B cell (primary cell): ENCODE data around the gene FARP1. TPM values are rescaled to one million over a fixed set of nuclear protein-coding genes. Genes with fewer than 3 reads are reported as not detected.
"Not testable (repeated sequence)": the region's sequence is repeated elsewhere in the genome, so short reads cannot be mapped to it uniquely, and the experiment has no call there.

Source experiments
- ATAC-seq: fragments of 200-7000 bp; cut with Tn5 transposase; one replicate; pipeline ENCODE4 v1.10.0; 2021; ENCODE audit warnings: low read depth, mild to moderate bottlenecking, moderate number of reproducible peaks, moderate library complexity
- CTCF ChIA-PET: fragments of 350-600 bp; sonication (Branson Sonifier 250); formaldehyde crosslinking; loops from one replicate; lab custom pipeline; 2021; ENCODE audit warnings: antibody characterized with exemption, inconsistent platforms; lab: Charles Lee
- POLR2A ChIA-PET: fragments of 350-600 bp; sonication (Branson Sonifier 250); formaldehyde crosslinking; loops from one replicate; lab custom pipeline; 2021; ENCODE audit warnings: antibody characterized with exemption; lab: Charles Lee
- DNase-seq: peaks from one replicate; pipeline ENCODE4 v3.0.0; 2013
- H2AFZ ChIP-seq: 2 replicates; pipeline ENCODE4 v1.6.1; 2012; ENCODE audit warnings: mild to moderate bottlenecking, low read depth, low read length; ENCODE audit not compliant: insufficient read depth, poor library complexity, severe bottlenecking
- H3K27ac ChIP-seq, 2 donors: 1 replicate in 1 of 2; 2 replicates in 1 of 2; pipeline ENCODE4 v1.5.1; 2012 to 2013; ENCODE audit warnings: low read length in 2 of 2, mild to moderate bottlenecking in 2 of 2, moderate library complexity in 1 of 2
- H3K27me3 ChIP-seq, 4 experiments: fragments of 200-600 bp in 1 of 4; sonication (generic) in 1 of 4; replicated peaks in 1 of 4; 1 replicate in 2 of 4; 2 replicates in 2 of 4; pipeline versions ENCODE4 v1.6.1 to v1.7.0; 2013 to 2016; ENCODE audit warnings: low read length in 3 of 4, mild to moderate bottlenecking in 2 of 4, mixed read lengths in 1 of 4, moderate library complexity in 1 of 4; ENCODE audit not compliant: insufficient read depth in 4 of 4, control insufficient read depth in 3 of 4; ENCODE audit errors: control extremely low read depth in 1 of 4
- H3K36me3 ChIP-seq, 2 experiments: replicated peaks in 1 of 2; 1 replicate in 1 of 2; 2 replicates in 1 of 2; pipeline versions ENCODE4 v1.6.1 to v1.7.1; 2013; ENCODE audit warnings: low read length in 1 of 2; ENCODE audit not compliant: insufficient read depth in 2 of 2, control insufficient read depth in 1 of 2; ENCODE audit errors: control extremely low read depth in 1 of 2, extremely low read depth in 1 of 2
- H3K4me1 ChIP-seq, 2 donors: fragments of 200-600 bp in 1 of 2; sonication (generic) in 1 of 2; 1 replicate in 1 of 2; 2 replicates in 1 of 2; pipeline versions ENCODE4 v1.5.1 to v1.6.1; 2013 to 2017; ENCODE audit warnings: low read length in 2 of 2; ENCODE audit not compliant: control insufficient read depth in 2 of 2, insufficient read depth in 2 of 2
- H3K4me2 ChIP-seq: replicated peaks from 2 replicates; pipeline ENCODE3; 2012; ENCODE audit warnings: mild to moderate bottlenecking, low read depth, low read length; ENCODE audit not compliant: poor library complexity, severe bottlenecking
- H3K4me3 ChIP-seq, 5 experiments: fragments of 200-600 bp in 1 of 5; sonication (generic) in 1 of 5; 1 replicate in 3 of 5; 2 replicates in 2 of 5; pipeline versions ENCODE4 v1.5.1 to v1.7.0; 2011 to 2016; ENCODE audit warnings: low read length in 4 of 5, mild to moderate bottlenecking in 4 of 5, low read depth in 2 of 5, control low read depth in 1 of 5, moderate library complexity in 1 of 5; ENCODE audit not compliant: insufficient read depth in 1 of 5; ENCODE audit errors: control extremely low read depth in 1 of 5, extremely low read depth in 1 of 5
- H3K79me2 ChIP-seq: fragments of 200-600 bp; sonication (generic); one replicate; pipeline ENCODE4 v1.6.0; 2016; ENCODE audit warnings: low read length; ENCODE audit not compliant: control insufficient read depth, insufficient read depth
- H3K9ac ChIP-seq: fragments of 200-600 bp; sonication (generic); 2 replicates; pipeline ENCODE4 v1.6.1; 2017; ENCODE audit warnings: mild to moderate bottlenecking, low read length, moderate library complexity
- H3K9me3 ChIP-seq, 3 donors: one replicate each; pipeline versions ENCODE4 v1.6.1 to v1.7.1; 2013; ENCODE audit warnings: low read length in 2 of 3; ENCODE audit not compliant: control insufficient read depth in 2 of 3, insufficient read depth in 1 of 3; ENCODE audit errors: control extremely low read depth in 1 of 3
- H4K20me1 ChIP-seq: 2 replicates; pipeline ENCODE4 v1.6.0; 2012; ENCODE audit warnings: mild to moderate bottlenecking, low read length; ENCODE audit not compliant: insufficient read depth, control insufficient read depth, poor library complexity, severe bottlenecking
- H3K27ac Mint-ChIP-seq: one replicate; pipeline ENCODE4 v1.8.0; 2021; ENCODE audit warnings: mixed read lengths
- H3K27me3 Mint-ChIP-seq: one replicate; pipeline ENCODE4 v1.8.0; 2021; ENCODE audit warnings: mixed read lengths
- H3K4me1 Mint-ChIP-seq: one replicate; pipeline ENCODE4 v1.8.0; 2021; ENCODE audit warnings: mixed read lengths
- H3K4me3 Mint-ChIP-seq: one replicate; pipeline ENCODE4 v1.8.0; 2021; ENCODE audit warnings: mixed read lengths
- H3K9me3 Mint-ChIP-seq: one replicate; pipeline ENCODE4 v1.8.0; 2022; ENCODE audit warnings: mixed read lengths; ENCODE audit not compliant: insufficient read depth
- EZH2 ChIP-seq: IDR thresholded peaks from 2 replicates; pipeline ENCODE4 v1.6.1; 2012; ENCODE audit warnings: borderline replicate concordance, low read depth, mild to moderate bottlenecking, moderate library complexity, low read length; ENCODE audit not compliant: insufficient read depth, poor library complexity, severe bottlenecking
- WGBS: methylation state at CpG from one replicate; pipeline ENCODE4 v1.1.5; 2013; ENCODE audit warnings: missing lambda C conversion rate; ENCODE audit not compliant: insufficient coverage; 5-methylcytosine and 5-hydroxymethylcytosine counted together
- intact Hi-C: fragments of 100-400 bp; cut with micrococcal nuclease; formaldehyde crosslinking; loops from one replicate; pipeline ENCODE4 v1.10.0; 2022
- polyA plus RNA-seq: library from polyadenylated mRNA; depleted of rRNA; stranded (reverse); fragments of >200 nt; gene quantifications from 2 replicates; pipeline ENCODE4 v1.2.3, GENCODE V29; 2012
- total RNA-seq, 2 donors: library from RNA; stranded (reverse); fragments of 120-200 nt in 1 of 2; gene quantifications; 1 replicate in 1 of 2; 2 replicates in 1 of 2; pipeline versions ENCODE4 v1.2.3 to v1.2.4, GENCODE V29; 2013 to 2022
- TF ChIP-seq, protein P1 (sequence below): fragments of 200-600 bp; IDR thresholded peaks from one replicate; pipeline ENCODE4 v1.8.0; 2022; ENCODE audit warnings: antibody characterized with exemption, mild to moderate bottlenecking

FARP1 gene
- total and polyA plus RNA-seq, 2 donors (not counting 1 experiment from before 2014, with no cell fraction given) = 0.15 to 1.5 TPM

- H3K4me1 Mint-ChIP-seq = no peaks in the 10 kb centered on the region
- H3K4me2 ChIP-seq = no peak overlapping the region
- H3K9me3 ChIP-seq = peaks cover 0 to 6% (median 0%) of the 10 kb centered on the region in 3 donors
- WGBS = 100% methylated on average over 1 of the region's 4 CpGs
- H3K9ac ChIP-seq = no peak overlapping the region
- H3K27ac Mint-ChIP-seq = no peak overlapping the region
- DNase-seq (no peak), ATAC-seq (no peak)
- H3K4me3 ChIP-seq = no peak overlapping the region
- TF ChIP-seq EZH2 = no peak
- TF ChIP-seq, protein P1, sequence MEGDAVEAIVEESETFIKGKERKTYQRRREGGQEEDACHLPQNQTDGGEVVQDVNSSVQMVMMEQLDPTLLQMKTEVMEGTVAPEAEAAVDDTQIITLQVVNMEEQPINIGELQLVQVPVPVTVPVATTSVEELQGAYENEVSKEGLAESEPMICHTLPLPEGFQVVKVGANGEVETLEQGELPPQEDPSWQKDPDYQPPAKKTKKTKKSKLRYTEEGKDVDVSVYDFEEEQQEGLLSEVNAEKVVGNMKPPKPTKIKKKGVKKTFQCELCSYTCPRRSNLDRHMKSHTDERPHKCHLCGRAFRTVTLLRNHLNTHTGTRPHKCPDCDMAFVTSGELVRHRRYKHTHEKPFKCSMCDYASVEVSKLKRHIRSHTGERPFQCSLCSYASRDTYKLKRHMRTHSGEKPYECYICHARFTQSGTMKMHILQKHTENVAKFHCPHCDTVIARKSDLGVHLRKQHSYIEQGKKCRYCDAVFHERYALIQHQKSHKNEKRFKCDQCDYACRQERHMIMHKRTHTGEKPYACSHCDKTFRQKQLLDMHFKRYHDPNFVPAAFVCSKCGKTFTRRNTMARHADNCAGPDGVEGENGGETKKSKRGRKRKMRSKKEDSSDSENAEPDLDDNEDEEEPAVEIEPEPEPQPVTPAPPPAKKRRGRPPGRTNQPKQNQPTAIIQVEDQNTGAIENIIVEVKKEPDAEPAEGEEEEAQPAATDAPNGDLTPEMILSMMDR = no peak
- intact Hi-C loops = no loop called here
- no peak overlapping the region for H3K4me3 Mint-ChIP-seq
- no peaks in the 10 kb centered on the region for H3K4me1 ChIP-seq
- H3K27me3 ChIP-seq = peaks cover 0 to 5% (median 2%) of the 10 kb centered on the region in 4 experiments
- no peak overlapping the region for H2AFZ ChIP-seq
- no peaks in the 10 kb centered on the region for H3K9me3 Mint-ChIP-seq
- no peak overlapping the region for H3K27ac ChIP-seq
- H4K20me1 ChIP-seq = no peaks in the 10 kb centered on the region
- H3K27me3 Mint-ChIP-seq = peaks cover 28% of the 10 kb centered on the region
- ChIA-PET POLR2A (no interaction called here), CTCF (no interaction called here)
- H3K79me2 ChIP-seq = no peaks in the 10 kb centered on the region
- no peaks in the 10 kb centered on the region for H3K36me3 ChIP-seq
Measured at GRCh38 chr13:98366959-98367358, 224.1 kb downstream of the FARP1 start.

DNA sequence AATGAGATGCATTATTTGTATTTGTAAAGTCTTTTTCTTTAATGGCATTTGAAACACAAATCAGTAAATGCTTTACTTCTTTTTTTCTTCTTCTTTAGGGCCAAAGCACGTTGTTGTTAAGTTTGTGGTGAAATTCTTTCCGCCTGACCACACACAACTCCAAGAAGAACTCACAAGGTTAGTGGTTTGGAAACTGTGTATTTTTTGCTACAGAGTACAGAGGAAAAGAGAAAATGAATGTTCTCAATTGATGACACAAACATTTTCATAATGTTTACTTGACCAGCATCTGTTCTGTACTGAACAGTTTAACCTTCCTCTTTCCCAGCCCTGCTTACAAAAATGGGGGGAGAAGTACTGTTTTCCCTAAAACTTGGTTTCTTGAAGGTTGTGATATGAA lies 225.1 kb downstream of the FARP1 start:
- Histone ChIP-seq H3K27me3 (peaks cover 0 to 5% (median 2%) of the 10 kb centered on the region in 4 experiments), H3K27ac (no peak overlapping the region), H3K36me3 (no peaks in the 10 kb centered on the region), H3K4me2 (no peak overlapping the region), H4K20me1 (no peaks in the 10 kb centered on the region), H3K9ac (no peak overlapping the region), H3K4me3 (no peak overlapping the region), H3K79me2 (no peaks in the 10 kb centered on the region), H3K4me1 (no peaks in the 10 kb centered on the region), H2AFZ (no peak overlapping the region), H3K9me3 (peaks cover 0 to 6% (median 0%) of the 10 kb centered on the region in 3 donors)
- WGBS = no CpG with 5 or more reads among the region's 2 CpGs
- POLR2A ChIA-PET = no interaction called here
- no peak for TF ChIP-seq EZH2
- TF ChIP-seq, protein P1 = no peak
- DNase-seq = no peak
- H3K27ac Mint-ChIP-seq = no peak overlapping the region
- H3K27me3 Mint-ChIP-seq = peaks cover 20% of the 10 kb centered on the region
- no peaks in the 10 kb centered on the region for H3K9me3 Mint-ChIP-seq
- intact Hi-C loops = no loop called here
- H3K4me3 Mint-ChIP-seq = no peak overlapping the region
- ATAC-seq = no peak
- H3K4me1 Mint-ChIP-seq = no peaks in the 10 kb centered on the region
- CTCF ChIA-PET = no interaction called here

DNA sequence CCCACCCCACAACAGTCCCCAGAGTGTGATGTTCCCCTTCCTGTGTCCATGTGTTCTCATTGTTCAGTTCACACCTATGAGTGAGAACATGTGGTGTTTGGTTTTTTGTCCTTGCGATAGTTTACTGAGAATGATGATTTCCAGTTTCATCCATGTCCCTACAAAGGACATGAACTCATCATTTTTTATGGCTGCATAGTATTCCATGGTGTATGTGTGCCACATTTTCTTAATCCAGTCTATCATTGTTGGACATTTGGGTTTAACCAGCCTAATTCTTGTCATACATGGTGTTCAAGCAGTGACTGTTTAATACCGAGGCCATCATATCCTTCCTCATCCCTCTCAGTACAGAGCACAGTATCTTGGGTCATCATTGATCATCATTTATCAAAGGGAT lies 226.6 kb downstream of the FARP1 start:
- H2AFZ ChIP-seq, DNase-seq, H3K4me3 Mint-ChIP-seq, H3K36me3 ChIP-seq, H3K4me1 ChIP-seq, H3K79me2 ChIP-seq, H3K9ac ChIP-seq, H3K4me1 Mint-ChIP-seq, H3K27me3 ChIP-seq, H3K27ac Mint-ChIP-seq, H3K27ac ChIP-seq, H3K4me2 ChIP-seq, ATAC-seq, POLR2A ChIA-PET, H3K9me3 Mint-ChIP-seq, H3K9me3 ChIP-seq, H4K20me1 ChIP-seq, H3K4me3 ChIP-seq, intact Hi-C loops, CTCF ChIA-PET: not testable (repeated sequence)
- no CpG with 5 or more reads among the region's 2 CpGs for WGBS
- H3K27me3 Mint-ChIP-seq = peaks cover 15% of the 10 kb centered on the region
